ENCODE data around the gene PRDM16.

PRDM16 gene

GRCh38 chr1:3468236-3469103 lies 399.5 kb downstream of the PRDM16 start:
- ATAC-seq (replicated peaks) (no peak), DNase-seq (no peak)
- Mint-ChIP-seq H3K27me3 (peaks cover 0 to 32% of the 10 kb centered on the region in 2 donors), H3K27ac (no peak overlapping the region), H3K9me3 (no peaks in the 10 kb centered on the region), H3K36me3 (ENCODE audit: insufficient read depth) (no peaks in the 10 kb centered on the region), H3K4me1 (ENCODE audit: low read depth in 2 of 2) (no peaks in the 10 kb centered on the region), H3K4me3 (no peak overlapping the region)

- no peak for DNase-seq
- Mint-ChIP-seq H3K27me3 (peaks cover 0 to 32% of the 10 kb centered on the region in 2 donors), H3K4me1 (ENCODE audit: low read depth in 2 of 2) (no peaks in the 10 kb centered on the region), H3K4me3 (no peak overlapping the region), H3K9me3 (no peaks in the 10 kb centered on the region), H3K36me3 (ENCODE audit: insufficient read depth) (no peaks in the 10 kb centered on the region), H3K27ac (no peak overlapping the region)
- ATAC-seq (replicated peaks), result no peak
These were observed 400.3 kb downstream of the PRDM16 start for GRCh38 chr1:3469104-3469848.

GRCh38 chr1:3469849-3470649 lies 401.0 kb downstream of the PRDM16 start:
- H3K36me3 Mint-ChIP-seq (ENCODE audit: insufficient read depth), result no peaks in the 10 kb centered on the region
- H3K27ac Mint-ChIP-seq, result no peak overlapping the region
- peaks cover 0 to 28% of the 10 kb centered on the region in 2 donors for H3K27me3 Mint-ChIP-seq
- no peaks in the 10 kb centered on the region for H3K4me1 Mint-ChIP-seq (ENCODE audit: low read depth in 2 of 2)
- no peak for ATAC-seq (replicated peaks)
- no peaks in the 10 kb centered on the region for H3K9me3 Mint-ChIP-seq
- no peak overlapping the region for H3K4me3 Mint-ChIP-seq
- DNase-seq, result no peak

- Mint-ChIP-seq H3K9me3 (no peaks in the 10 kb centered on the region), H3K27me3 (peaks cover 0 to 21% of the 10 kb centered on the region in 2 donors), H3K27ac (no peak overlapping the region), H3K4me3 (no peak overlapping the region), H3K4me1 (ENCODE audit: low read depth in 2 of 2) (no peaks in the 10 kb centered on the region), H3K36me3 (ENCODE audit: insufficient read depth) (no peaks in the 10 kb centered on the region)
- DNase-seq (no peak), ATAC-seq (replicated peaks) (no peak)
These were observed 401.8 kb downstream of the PRDM16 start for GRCh38 chr1:3470650-3471355.

- H3K36me3 Mint-ChIP-seq (ENCODE audit: insufficient read depth), result no peaks in the 10 kb centered on the region
- H3K4me1 Mint-ChIP-seq (ENCODE audit: low read depth in 2 of 2), result no peaks in the 10 kb centered on the region
- H3K9me3 Mint-ChIP-seq, result no peaks in the 10 kb centered on the region
- H3K27me3 Mint-ChIP-seq, result peaks cover 0 to 13% of the 10 kb centered on the region in 2 donors
- H3K27ac Mint-ChIP-seq, result no peak overlapping the region
- DNase-seq, result no peak
- no peak for ATAC-seq (replicated peaks)
- no peak overlapping the region for H3K4me3 Mint-ChIP-seq
These were observed 402.5 kb downstream of the PRDM16 start for GRCh38 chr1:3471356-3472087.

- no peak for ATAC-seq (replicated peaks)
- H3K4me1 Mint-ChIP-seq (ENCODE audit: low read depth in 2 of 2), result no peaks in the 10 kb centered on the region
- no peak overlapping the region for H3K4me3 Mint-ChIP-seq
- H3K27me3 Mint-ChIP-seq, result peaks cover 0 to 11% of the 10 kb centered on the region in 2 donors
- no peaks in the 10 kb centered on the region for H3K36me3 Mint-ChIP-seq (ENCODE audit: insufficient read depth)
- no peak overlapping the region for H3K27ac Mint-ChIP-seq
- DNase-seq, result no peak
- H3K9me3 Mint-ChIP-seq, result no peaks in the 10 kb centered on the region
These were observed 403.3 kb downstream of the PRDM16 start for GRCh38 chr1:3472088-3472850.

GRCh38 chr1:3472906-3473305 lies 403.9 kb downstream of the PRDM16 start:
- no peak for DNase-seq
- Mint-ChIP-seq H3K9me3 (no peaks in the 10 kb centered on the region), H3K4me3 (no peak overlapping the region), H3K4me1 (ENCODE audit: low read depth in 2 of 2) (no peaks in the 10 kb centered on the region), H3K27me3 (peaks cover 0 to 11% of the 10 kb centered on the region in 2 donors), H3K36me3 (ENCODE audit: insufficient read depth) (no peaks in the 10 kb centered on the region), H3K27ac (no peak overlapping the region)
- no peak for ATAC-seq (replicated peaks)

- ATAC-seq (replicated peaks), result no peak
- no peaks in the 10 kb centered on the region for H3K9me3 Mint-ChIP-seq
- DNase-seq, result no peak
These were observed 404.4 kb downstream of the PRDM16 start for GRCh38 chr1:3473381-3473844.

GRCh38 chr1:3474016-3474415 lies 405.0 kb downstream of the PRDM16 start:
- H3K4me1 Mint-ChIP-seq (ENCODE audit: low read depth in 2 of 2), result no peaks in the 10 kb centered on the region
- no peak for DNase-seq
- H3K36me3 Mint-ChIP-seq (ENCODE audit: insufficient read depth), result no peaks in the 10 kb centered on the region
- peaks cover 0 to 11% of the 10 kb centered on the region in 2 donors for H3K27me3 Mint-ChIP-seq
- ATAC-seq (replicated peaks), result no peak
- no peak overlapping the region for H3K4me3 Mint-ChIP-seq
- H3K27ac Mint-ChIP-seq, result no peak overlapping the region
- H3K9me3 Mint-ChIP-seq, result no peaks in the 10 kb centered on the region

More at GRCh38 chr1:3473381-3473844, 404.4 kb downstream of the PRDM16 start:
- H3K27me3 Mint-ChIP-seq, result peaks cover 0 to 11% of the 10 kb centered on the region in 2 donors
- H3K36me3 Mint-ChIP-seq (ENCODE audit: insufficient read depth), result no peaks in the 10 kb centered on the region
- H3K4me3 Mint-ChIP-seq, result no peak overlapping the region
- no peak overlapping the region for H3K27ac Mint-ChIP-seq
- no peaks in the 10 kb centered on the region for H3K4me1 Mint-ChIP-seq (ENCODE audit: low read depth in 2 of 2)

- no peak for DNase-seq
- no peaks in the 10 kb centered on the region for H3K9me3 Mint-ChIP-seq
- H3K27ac Mint-ChIP-seq, result no peak overlapping the region
- no peak overlapping the region for H3K4me3 Mint-ChIP-seq
- no peaks in the 10 kb centered on the region for H3K36me3 Mint-ChIP-seq (ENCODE audit: insufficient read depth)
- peaks cover 0 to 11% of the 10 kb centered on the region in 2 donors for H3K27me3 Mint-ChIP-seq
- no peak for ATAC-seq (replicated peaks)
- no peaks in the 10 kb centered on the region for H3K4me1 Mint-ChIP-seq (ENCODE audit: low read depth in 2 of 2)
These were observed 405.4 kb downstream of the PRDM16 start for GRCh38 chr1:3474421-3474820.

- H3K4me3 Mint-ChIP-seq, result no peak overlapping the region
- no peak overlapping the region for H3K27ac Mint-ChIP-seq
- DNase-seq (no peak), ATAC-seq (replicated peaks) (no peak)
- no peaks in the 10 kb centered on the region for H3K36me3 Mint-ChIP-seq (ENCODE audit: insufficient read depth)
- H3K4me1 Mint-ChIP-seq (ENCODE audit: low read depth in 2 of 2), result no peaks in the 10 kb centered on the region
- H3K27me3 Mint-ChIP-seq, result no peaks in the 10 kb centered on the region
- H3K9me3 Mint-ChIP-seq, result no peaks in the 10 kb centered on the region
These were observed 407.0 kb downstream of the PRDM16 start for GRCh38 chr1:3475839-3476573.
